ENCODE measurements around the gene GRAMD1A. TPM values are rescaled to one million over a fixed set of nuclear protein-coding genes. Genes with fewer than 3 reads are reported as not detected.

GRAMD1A gene
- total and polyA plus RNA-seq, 2 of the 8 experiments (the other 6 are each of a cell fraction or from before 2014, with no cell fraction given) = 113 to 154 TPM

DNA sequence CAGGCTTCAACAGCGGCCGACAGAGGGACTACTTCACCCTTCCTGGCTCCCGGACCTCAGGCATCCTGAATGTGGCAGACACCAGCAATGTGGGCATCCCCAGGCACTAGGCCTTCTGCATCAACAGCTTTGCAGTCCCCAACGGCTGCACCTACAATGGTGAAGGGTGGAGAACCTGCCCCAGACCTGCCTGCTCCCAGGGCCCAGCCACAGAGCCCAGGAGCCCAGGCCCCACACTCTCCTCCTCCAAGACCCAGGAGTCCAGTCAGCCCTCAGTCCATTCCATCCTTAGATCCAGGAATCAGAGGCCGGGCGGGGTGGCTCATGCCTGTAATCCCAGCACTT, 75.9 kb downstream of the GRAMD1A start:
- Histone ChIP-seq H2BK20ac (ENCODE audit: low read length) (0 out of 2 replicates have a peak overlapping the region, but pooled peaks have one; percentile 32), H3K23ac (ENCODE audit: insufficient read length) (no peak overlapping the region), H3K9me3 (ENCODE audit: insufficient read depth in 2 of 2, low read depth in 1 of 2, low read length in 1 of 2) (no peaks in the 10 kb centered on the region), H4K20me1 (replicated peaks in 1 of 2; ENCODE audit: control insufficient read depth in 1 of 2, insufficient read depth in 2 of 2, low read length in 2 of 2) (no peaks in the 10 kb centered on the region), H3K56ac (replicated peaks; ENCODE audit: insufficient read length, low read depth, low read length) (no peak overlapping the region), H4K91ac (replicated peaks; ENCODE audit: insufficient read length, low read length) (no peak overlapping the region), H2BK15ac (ENCODE audit: low read length) (0 out of 2 replicates have a peak overlapping the region, but pooled peaks have one; percentile 29), H4K5ac (ENCODE audit: insufficient read length, low read depth, low read length) (no peak overlapping the region), H2BK120ac (replicated peaks; ENCODE audit: low read depth, low read length) (no peak overlapping the region), H2BK5ac (ENCODE audit: low read depth, low read length) (no peak overlapping the region), H3K27me3 (replicated peaks in 1 of 4; ENCODE audit: control insufficient read depth in 3 of 4, extremely low read depth in 1 of 4, insufficient read depth in 3 of 4, low read length in 3 of 4) (no peaks in the 10 kb centered on the region; a peak in 2 of 7 replicates), H3K4ac (replicated peaks; ENCODE audit: insufficient read length, low read depth, low read length) (no peak overlapping the region), H3K23me2 (ENCODE audit: low read depth, low read length) (no peaks in the 10 kb centered on the region; the same call in 1 of the 2 replicates), H3K79me2 (ENCODE audit: control insufficient read depth in 1 of 2, insufficient read depth in 2 of 2, low read length in 2 of 2) (no peaks in the 10 kb centered on the region), H2AK5ac (ENCODE audit: low read depth, low read length) (no peak overlapping the region), H3K4me3 (ENCODE audit: extremely low read depth in 1 of 4, insufficient read depth in 2 of 4, low read depth in 3 of 4, low read length in 4 of 4) (no peak overlapping the region), H3K18ac (ENCODE audit: extremely low read depth, low read length) (no peak overlapping the region), H3K79me1 (ENCODE audit: low read depth, low read length) (no peaks in the 10 kb centered on the region), H3K9ac (replicated peaks in 1 of 4; ENCODE audit: extremely low read depth in 1 of 4, low read depth in 3 of 4, low read length in 3 of 4) (no peak overlapping the region), H3K27ac (ENCODE audit: low read depth, low read length) (no peak overlapping the region), H3K4me1 (replicated peaks in 1 of 4; ENCODE audit: control insufficient read depth in 3 of 4, insufficient read depth in 4 of 4, low read length in 3 of 4) (peaks cover 0 to 2% (median 0%) of the 10 kb centered on the region in 4 experiments; a peak in 1 of 7 replicates), H2BK12ac (ENCODE audit: low read depth, low read length) (no peak overlapping the region), H3K36me3 (ENCODE audit: control insufficient read depth in 2 of 4, insufficient read depth in 4 of 4, low read length in 3 of 4) (no peaks in the 10 kb centered on the region), H3K4me2 (ENCODE audit: insufficient read depth in 1 of 2, low read depth in 2 of 2, low read length in 2 of 2) (no peak overlapping the region), H4K8ac (ENCODE audit: extremely low read depth, insufficient read depth, low read length) (no peak overlapping the region), H2AFZ (ENCODE audit: low read length) (no peak overlapping the region), H3K14ac (ENCODE audit: insufficient read length) (no peak overlapping the region)
- FAIRE-seq (no peak), DNase-seq (ENCODE audit: low read depth in 1 of 2, low spot score in 2 of 2) (no peak)
- no peak for TF ChIP-seq SRF (IDR thresholded peaks at IDR 0.05; ENCODE audit: low read depth, low read length)
- TF ChIP-seq, protein P1, sequence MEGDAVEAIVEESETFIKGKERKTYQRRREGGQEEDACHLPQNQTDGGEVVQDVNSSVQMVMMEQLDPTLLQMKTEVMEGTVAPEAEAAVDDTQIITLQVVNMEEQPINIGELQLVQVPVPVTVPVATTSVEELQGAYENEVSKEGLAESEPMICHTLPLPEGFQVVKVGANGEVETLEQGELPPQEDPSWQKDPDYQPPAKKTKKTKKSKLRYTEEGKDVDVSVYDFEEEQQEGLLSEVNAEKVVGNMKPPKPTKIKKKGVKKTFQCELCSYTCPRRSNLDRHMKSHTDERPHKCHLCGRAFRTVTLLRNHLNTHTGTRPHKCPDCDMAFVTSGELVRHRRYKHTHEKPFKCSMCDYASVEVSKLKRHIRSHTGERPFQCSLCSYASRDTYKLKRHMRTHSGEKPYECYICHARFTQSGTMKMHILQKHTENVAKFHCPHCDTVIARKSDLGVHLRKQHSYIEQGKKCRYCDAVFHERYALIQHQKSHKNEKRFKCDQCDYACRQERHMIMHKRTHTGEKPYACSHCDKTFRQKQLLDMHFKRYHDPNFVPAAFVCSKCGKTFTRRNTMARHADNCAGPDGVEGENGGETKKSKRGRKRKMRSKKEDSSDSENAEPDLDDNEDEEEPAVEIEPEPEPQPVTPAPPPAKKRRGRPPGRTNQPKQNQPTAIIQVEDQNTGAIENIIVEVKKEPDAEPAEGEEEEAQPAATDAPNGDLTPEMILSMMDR (IDR thresholded peaks at IDR 0.05; ENCODE audit: control extremely low read depth in 1 of 3, insufficient read depth in 1 of 3, low read depth in 1 of 3, low read length in 3 of 3) = peak in 1 of 3 experiments; percentile 3; a peak in 1 of 4 replicates
- TF ChIP-seq SP2 (IDR thresholded peaks at IDR 0.05; ENCODE audit: low read length) = no peak
- TF ChIP-seq RFX5 (IDR thresholded peaks at IDR 0.05; ENCODE audit: borderline replicate concordance, low read depth, low read length) = no peak
- 89% methylated on average over 6 of the region's 6 CpGs; no CpG with 5 or more reads in 1 of the 2 experiments for WGBS, 2 experiments (ENCODE audit: extremely low coverage in 1 of 2, insufficient coverage in 1 of 2, insufficient read length in 1 of 2, insufficient replicate concordance in 2 of 2, low coverage in 1 of 2, low lambda C conversion rate in 2 of 2, missing lambda C conversion rate in 1 of 2)
- CTCF ChIA-PET (ENCODE audit: partially characterized antibody) = interaction anchor here (1.9 kb wide), 1 partner anchor 20 kb away, joined by 6 read pairs; no protein-coding TSS in a partner anchor
- POLR2A ChIA-PET (ENCODE audit: partially characterized antibody) = no interaction called here

All from H1 (cell line).